SU-DHL-6 (cell line): ENCODE results near the gene DSCAML1.

Experiments used
- H2AFZ ChIP-seq: fragments of 200-600 bp; sonication (generic); 2 replicates; pipeline ENCODE4 v1.6.1; 2014; ENCODE audit warnings: low read depth, mild to moderate bottlenecking, moderate library complexity, mixed read lengths, antibody characterized with exemption, low read length; ENCODE audit not compliant: severe bottlenecking
- H3F3A ChIP-seq: fragments of 200-600 bp; shearing (Covaris generic); 2 replicates; pipeline ENCODE4 v1.6.0; 2016; ENCODE audit warnings: antibody characterized with exemption, mild to moderate bottlenecking; ENCODE audit not compliant: insufficient read depth
- H3K27ac ChIP-seq: fragments of 200-600 bp; sonication (generic); 2 replicates; pipeline ENCODE4 v1.5.1; 2016; ENCODE audit warnings: low read depth, mild to moderate bottlenecking, low read length, moderate library complexity, mixed read lengths
- H3K27me3 ChIP-seq: fragments of 200-600 bp; sonication (generic), shearing (Covaris generic); 2 replicates; pipeline ENCODE4 v1.6.0; 2014; ENCODE audit warnings: mild to moderate bottlenecking, low read length
- H3K36me3 ChIP-seq: fragments of 200-600 bp; sonication (generic); 2 replicates; pipeline ENCODE4 v1.6.1; 2014; ENCODE audit warnings: mild to moderate bottlenecking, low read length, mixed read lengths
- H3K4me2 ChIP-seq: fragments of 300-600, 200-600 bp; shearing (Covaris generic), sonication (generic); 2 replicates; pipeline ENCODE4 v1.6.0; 2014; ENCODE audit warnings: low read length, low read depth, mild to moderate bottlenecking; ENCODE audit not compliant: poor library complexity, severe bottlenecking
- H3K4me3 ChIP-seq: fragments of 200-600 bp; sonication (generic); 2 replicates; pipeline ENCODE4 v1.5.1; 2014; ENCODE audit warnings: antibody characterized with exemption, low read length, mild to moderate bottlenecking, mixed read lengths; ENCODE audit not compliant: insufficient read depth, poor library complexity, severe bottlenecking
- H3K79me2 ChIP-seq: fragments of 200-600 bp; sonication (generic); 2 replicates; pipeline ENCODE4 v1.6.1; 2014; ENCODE audit warnings: mild to moderate bottlenecking, low read length, moderate library complexity; ENCODE audit not compliant: insufficient read depth
- H3K9ac ChIP-seq: fragments of 200-600 bp; sonication (generic); 2 replicates; pipeline ENCODE4 v1.7.0; 2014; ENCODE audit warnings: mild to moderate bottlenecking, low read length
- H3K9me2 ChIP-seq: fragments of 200-600 bp; sonication (generic); replicated peaks from 2 replicates; pipeline ENCODE4 v1.6.1; 2014; ENCODE audit warnings: low read length; ENCODE audit not compliant: insufficient read depth
- H3K9me3 ChIP-seq: fragments of 200-600 bp; sonication (generic); 2 replicates; pipeline ENCODE4 v1.6.1; 2014; ENCODE audit warnings: low read length, mixed read lengths; ENCODE audit not compliant: insufficient read depth
- H4K20me1 ChIP-seq: fragments of 200-600 bp; sonication (generic); 2 replicates; pipeline ENCODE4 v1.6.1; 2014; ENCODE audit warnings: low read depth, mild to moderate bottlenecking, antibody characterized with exemption, low read length, moderate library complexity, mixed read lengths
- CTCF ChIP-seq: fragments of 200-600 bp; sonication (generic); IDR thresholded peaks from one replicate; pipeline ENCODE4 v1.5.1; 2017; ENCODE audit warnings: antibody characterized with exemption, mild to moderate bottlenecking, low read length, moderate library complexity; ENCODE audit not compliant: insufficient read depth, poor library complexity, severe bottlenecking
- EZH2phosphoT487 ChIP-seq: fragments of 200-600 bp; sonication (generic), shearing (Covaris generic); conservative IDR thresholded peaks from 2 replicates; pipeline ENCODE4 v1.6.1; 2018; ENCODE audit warnings: mild to moderate bottlenecking, antibody characterized with exemption, low read length, moderate library complexity, mixed read lengths

DSCAML1 gene

GRCh38 chr11:117722082-117722481 is 74.9 kb downstream of the DSCAML1 start:
- Histone ChIP-seq H3K27me3 (no peaks in the 10 kb centered on the region; the same call in 1 of the 2 replicates), H3K27ac (no peak overlapping the region), H4K20me1 (no peaks in the 10 kb centered on the region)

GRCh38 chr11:117720061-117720511 is 76.9 kb downstream of the DSCAML1 start:
- Histone ChIP-seq H3K4me3 (no peak overlapping the region), H3K4me2 (no peak overlapping the region), H3K9ac (no peak overlapping the region), H3K27me3 (no peaks in the 10 kb centered on the region; the same call in 1 of the 2 replicates), H2AFZ (no peak overlapping the region), H4K20me1 (no peaks in the 10 kb centered on the region), H3K9me2 (no peaks in the 10 kb centered on the region), H3K27ac (no peak overlapping the region), H3K9me3 (no peaks in the 10 kb centered on the region), H3F3A (no peaks in the 10 kb centered on the region), H3K36me3 (no peaks in the 10 kb centered on the region), H3K79me2 (no peaks in the 10 kb centered on the region)
- TF ChIP-seq EZH2phosphoT487: no peak
- no peak for TF ChIP-seq CTCF

More at GRCh38 chr11:117722082-117722481, 74.9 kb downstream of the DSCAML1 start:
- Histone ChIP-seq H3K4me2 (no peak overlapping the region), H2AFZ (no peak overlapping the region), H3K36me3 (no peaks in the 10 kb centered on the region), H3F3A (no peaks in the 10 kb centered on the region), H3K9me3 (no peaks in the 10 kb centered on the region), H3K79me2 (no peaks in the 10 kb centered on the region), H3K9me2 (no peaks in the 10 kb centered on the region), H3K9ac (no peak overlapping the region), H3K4me3 (no peak overlapping the region)
- no peak for TF ChIP-seq EZH2phosphoT487
- no peak for TF ChIP-seq CTCF

GRCh38 chr11:117719480-117719879 is 77.5 kb downstream of the DSCAML1 start:
- H3K79me2 ChIP-seq: no peaks in the 10 kb centered on the region
- H3K36me3 ChIP-seq: no peaks in the 10 kb centered on the region
- no peak overlapping the region for H3K27ac ChIP-seq
- no peak overlapping the region for H3K4me3 ChIP-seq
- no peaks in the 10 kb centered on the region for H3F3A ChIP-seq
- H3K9ac ChIP-seq: no peak overlapping the region
- no peaks in the 10 kb centered on the region for H3K9me3 ChIP-seq
- no peaks in the 10 kb centered on the region for H3K9me2 ChIP-seq
- H3K27me3 ChIP-seq: no peaks in the 10 kb centered on the region; the same call in 1 of the 2 replicates
- no peak for TF ChIP-seq EZH2phosphoT487
- TF ChIP-seq CTCF: no peak
- no peaks in the 10 kb centered on the region for H4K20me1 ChIP-seq
- no peak overlapping the region for H2AFZ ChIP-seq
- no peak overlapping the region for H3K4me2 ChIP-seq
